ENCODE results near the gene SLC1A1. TPM values are rescaled to one million over a fixed set of nuclear protein-coding genes. Genes with fewer than 3 reads are reported as not detected.
A peak's percentile ranks its signal among the peaks of the same experiment; 100 is the strongest.

Gene SLC1A1
- total RNA-seq, 1 donor from 2014 or later = 52.7 TPM

DNA sequence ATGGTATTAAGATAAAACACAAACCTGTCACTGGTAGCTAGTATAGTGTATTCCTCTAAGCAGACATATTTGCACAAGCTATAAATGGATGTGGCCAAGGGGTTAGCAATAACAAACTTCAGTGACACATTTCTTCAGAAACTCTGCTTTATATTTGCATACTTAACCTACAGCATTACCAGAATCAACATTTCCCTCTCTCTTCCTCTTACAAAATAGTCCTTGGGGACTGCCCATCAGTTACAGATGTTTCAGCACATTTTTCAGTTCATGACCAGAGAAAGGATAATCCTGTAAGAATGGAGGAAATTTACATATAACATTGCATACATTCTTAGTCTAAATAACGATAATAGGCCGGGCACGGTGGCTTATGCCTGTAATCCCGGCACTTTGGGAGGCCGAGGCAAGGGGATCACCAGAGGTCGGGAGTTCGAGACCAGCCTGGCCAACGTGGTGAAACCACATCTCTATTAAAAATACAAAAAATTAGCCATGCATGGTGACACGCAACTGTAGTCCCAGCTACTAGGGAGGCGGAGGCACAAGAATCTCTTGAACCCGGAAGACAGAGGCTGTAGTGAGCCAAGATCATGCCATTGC, 25.3 kb upstream of the SLC1A1 start:
- no peak overlapping the region for H3K4me3 ChIP-seq
- H3K36me3 ChIP-seq = no peaks in the 10 kb centered on the region
- H3K27me3 ChIP-seq = no peaks in the 10 kb centered on the region
- DNase-seq (no peak), ATAC-seq (no peak)
- H3K9me3 ChIP-seq = no peaks in the 10 kb centered on the region
- TF ChIP-seq, protein P1, sequence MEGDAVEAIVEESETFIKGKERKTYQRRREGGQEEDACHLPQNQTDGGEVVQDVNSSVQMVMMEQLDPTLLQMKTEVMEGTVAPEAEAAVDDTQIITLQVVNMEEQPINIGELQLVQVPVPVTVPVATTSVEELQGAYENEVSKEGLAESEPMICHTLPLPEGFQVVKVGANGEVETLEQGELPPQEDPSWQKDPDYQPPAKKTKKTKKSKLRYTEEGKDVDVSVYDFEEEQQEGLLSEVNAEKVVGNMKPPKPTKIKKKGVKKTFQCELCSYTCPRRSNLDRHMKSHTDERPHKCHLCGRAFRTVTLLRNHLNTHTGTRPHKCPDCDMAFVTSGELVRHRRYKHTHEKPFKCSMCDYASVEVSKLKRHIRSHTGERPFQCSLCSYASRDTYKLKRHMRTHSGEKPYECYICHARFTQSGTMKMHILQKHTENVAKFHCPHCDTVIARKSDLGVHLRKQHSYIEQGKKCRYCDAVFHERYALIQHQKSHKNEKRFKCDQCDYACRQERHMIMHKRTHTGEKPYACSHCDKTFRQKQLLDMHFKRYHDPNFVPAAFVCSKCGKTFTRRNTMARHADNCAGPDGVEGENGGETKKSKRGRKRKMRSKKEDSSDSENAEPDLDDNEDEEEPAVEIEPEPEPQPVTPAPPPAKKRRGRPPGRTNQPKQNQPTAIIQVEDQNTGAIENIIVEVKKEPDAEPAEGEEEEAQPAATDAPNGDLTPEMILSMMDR (IDR thresholded peaks at IDR 0.05) = no peak
- no peak overlapping the region for H3K27ac ChIP-seq
- intact Hi-C loops (cut with DNase I) = no loop called here
- no peaks in the 10 kb centered on the region for H3K4me1 ChIP-seq

DNA sequence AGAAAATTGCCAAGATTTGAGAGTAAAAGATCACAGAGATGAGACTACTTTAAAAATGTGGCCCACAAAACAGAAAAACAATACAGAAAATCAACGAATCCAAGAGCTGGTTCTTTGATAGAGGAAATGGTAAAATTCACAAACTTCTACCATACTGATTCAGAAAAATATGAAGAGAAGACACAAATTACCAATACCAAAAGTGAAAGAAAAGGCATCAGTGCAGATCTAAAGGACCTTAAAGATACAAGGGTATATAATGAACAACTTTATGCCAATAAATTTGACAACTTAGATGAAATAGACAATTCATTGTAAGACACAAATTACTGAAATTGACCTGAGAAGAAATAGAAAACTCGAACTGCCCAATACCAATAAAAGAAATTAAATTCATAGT, 24.4 kb upstream of the SLC1A1 start:
- TF ChIP-seq, protein P1 (IDR thresholded peaks at IDR 0.05) = no peak
- intact Hi-C loops (cut with DNase I) = no loop called here
- H3K27me3 ChIP-seq = no peaks in the 10 kb centered on the region

DNA sequence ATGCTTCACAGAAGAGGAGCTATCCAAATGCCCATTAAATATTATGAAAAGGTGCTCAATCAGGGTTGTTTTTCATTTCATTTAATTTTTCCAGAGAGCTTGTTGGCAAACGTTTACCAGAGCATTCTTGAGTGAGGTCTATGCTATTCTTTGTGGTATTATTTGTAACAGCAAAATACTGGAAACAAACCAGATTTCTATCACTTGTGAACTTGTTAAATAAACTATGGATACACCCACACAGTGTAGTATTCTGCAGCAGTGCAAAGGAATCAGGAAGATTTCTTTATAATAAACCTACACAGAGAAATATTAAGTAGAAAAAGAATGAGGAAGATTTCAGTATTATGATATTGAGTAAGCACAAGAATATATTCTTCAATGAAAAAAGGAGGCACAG, 15.0 kb upstream of the SLC1A1 start:
- DNase-seq (no peak), ATAC-seq (no peak)
- intact Hi-C loops (cut with DNase I) = no loop called here
- H3K9me3 ChIP-seq = no peaks in the 10 kb centered on the region
- H3K4me1 ChIP-seq = no peaks in the 10 kb centered on the region
- no peaks in the 10 kb centered on the region for H3K36me3 ChIP-seq
- H3K27me3 ChIP-seq = no peaks in the 10 kb centered on the region
- TF ChIP-seq, protein P1 (IDR thresholded peaks at IDR 0.05) = no peak
- no peak overlapping the region for H3K27ac ChIP-seq
- H3K4me3 ChIP-seq = no peak overlapping the region

More for the DNA sequence above, 24.4 kb upstream of the SLC1A1 start:
- Histone ChIP-seq H3K27ac (no peak overlapping the region), H3K4me1 (no peaks in the 10 kb centered on the region), H3K4me3 (no peak overlapping the region), H3K36me3 (no peaks in the 10 kb centered on the region), H3K9me3 (no peaks in the 10 kb centered on the region)
- no peak for DNase-seq
- ATAC-seq = no peak

DNA sequence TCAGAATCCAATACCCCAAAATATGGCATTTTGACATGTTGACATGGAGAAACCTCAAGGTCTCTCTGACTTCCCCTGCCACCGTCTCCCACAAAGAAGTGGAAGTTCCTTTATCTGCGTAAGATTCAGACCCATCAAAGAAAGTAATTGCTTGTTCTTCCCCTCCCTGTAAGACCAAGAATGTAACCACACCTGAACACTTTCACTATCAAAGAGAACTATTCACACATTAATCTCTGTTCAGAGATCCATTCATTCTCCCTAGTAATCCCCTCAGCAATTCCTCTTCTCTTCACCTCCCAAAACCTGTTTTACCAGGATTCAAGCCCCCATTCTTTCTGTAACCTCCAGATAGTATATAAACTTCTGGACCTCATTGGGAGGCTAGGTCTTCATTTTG, 4.1 kb upstream of the SLC1A1 start:
- H3K4me3 ChIP-seq = no peak overlapping the region
- TF ChIP-seq, protein P1 (IDR thresholded peaks at IDR 0.05) = no peak
- H3K4me1 ChIP-seq = peaks cover 7% of the 10 kb centered on the region
- H3K27ac ChIP-seq = no peak overlapping the region
- DNase-seq = no peak
- H3K9me3 ChIP-seq = no peaks in the 10 kb centered on the region
- H3K36me3 ChIP-seq = no peaks in the 10 kb centered on the region
- intact Hi-C loops (cut with DNase I) = no loop called here
- H3K27me3 ChIP-seq = no peaks in the 10 kb centered on the region
- no peak for ATAC-seq

DNA sequence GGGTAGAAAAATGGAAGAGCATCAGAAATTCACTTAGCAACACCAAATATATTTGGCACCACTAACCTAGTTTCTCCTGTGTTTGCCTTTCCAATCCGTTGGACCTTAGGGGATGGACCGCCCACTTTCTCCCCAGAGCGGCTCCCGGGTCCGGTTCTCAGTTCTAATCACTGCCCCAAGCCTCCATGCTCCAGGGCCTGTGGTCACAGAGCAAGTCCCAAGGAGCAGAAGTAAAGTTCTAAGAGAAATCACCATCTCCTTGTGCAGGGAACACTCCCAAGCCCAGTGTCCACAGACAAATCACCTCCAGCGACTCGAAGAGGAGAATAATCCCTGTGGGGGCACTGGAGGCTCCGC, 728 bp upstream of the SLC1A1 start:
- peaks cover 14% of the 10 kb centered on the region for H3K4me1 ChIP-seq
- no peak for DNase-seq
- no peaks in the 10 kb centered on the region for H3K27me3 ChIP-seq
- H3K4me3 ChIP-seq = peak overlapping the region; percentile 72
- TF ChIP-seq, protein P1 (IDR thresholded peaks at IDR 0.05) = no peak
- intact Hi-C loops (cut with DNase I) = no loop called here
- H3K36me3 ChIP-seq = no peaks in the 10 kb centered on the region
- peak; percentile 29 for ATAC-seq
- H3K27ac ChIP-seq = peak overlapping the region; percentile 65
- H3K9me3 ChIP-seq = no peaks in the 10 kb centered on the region

Data from upper lobe of right lung (tissue), 1 donor.